SU-DHL-6 (cell line): ENCODE data around the gene FSD1.

Experiments used
- H2AFZ ChIP-seq: fragments of 200-600 bp; sonication (generic); 2 replicates; pipeline ENCODE4 v1.6.1; 2014; ENCODE audit warnings: low read depth, mild to moderate bottlenecking, moderate library complexity, mixed read lengths, antibody characterized with exemption, low read length; ENCODE audit not compliant: severe bottlenecking
- H3F3A ChIP-seq: fragments of 200-600 bp; shearing (Covaris generic); 2 replicates; pipeline ENCODE4 v1.6.0; 2016; ENCODE audit warnings: antibody characterized with exemption, mild to moderate bottlenecking; ENCODE audit not compliant: insufficient read depth
- H3K27ac ChIP-seq: fragments of 200-600 bp; sonication (generic); 2 replicates; pipeline ENCODE4 v1.5.1; 2016; ENCODE audit warnings: low read depth, mild to moderate bottlenecking, low read length, moderate library complexity, mixed read lengths
- H3K27me3 ChIP-seq: fragments of 200-600 bp; sonication (generic), shearing (Covaris generic); 2 replicates; pipeline ENCODE4 v1.6.0; 2014; ENCODE audit warnings: mild to moderate bottlenecking, low read length
- H3K36me3 ChIP-seq: fragments of 200-600 bp; sonication (generic); 2 replicates; pipeline ENCODE4 v1.6.1; 2014; ENCODE audit warnings: mild to moderate bottlenecking, low read length, mixed read lengths
- H3K4me2 ChIP-seq: fragments of 300-600, 200-600 bp; shearing (Covaris generic), sonication (generic); 2 replicates; pipeline ENCODE4 v1.6.0; 2014; ENCODE audit warnings: low read length, low read depth, mild to moderate bottlenecking; ENCODE audit not compliant: poor library complexity, severe bottlenecking
- H3K4me3 ChIP-seq: fragments of 200-600 bp; sonication (generic); 2 replicates; pipeline ENCODE4 v1.5.1; 2014; ENCODE audit warnings: antibody characterized with exemption, low read length, mild to moderate bottlenecking, mixed read lengths; ENCODE audit not compliant: insufficient read depth, poor library complexity, severe bottlenecking
- H3K79me2 ChIP-seq: fragments of 200-600 bp; sonication (generic); 2 replicates; pipeline ENCODE4 v1.6.1; 2014; ENCODE audit warnings: mild to moderate bottlenecking, low read length, moderate library complexity; ENCODE audit not compliant: insufficient read depth
- H3K9ac ChIP-seq: fragments of 200-600 bp; sonication (generic); 2 replicates; pipeline ENCODE4 v1.7.0; 2014; ENCODE audit warnings: mild to moderate bottlenecking, low read length
- H3K9me2 ChIP-seq: fragments of 200-600 bp; sonication (generic); replicated peaks from 2 replicates; pipeline ENCODE4 v1.6.1; 2014; ENCODE audit warnings: low read length; ENCODE audit not compliant: insufficient read depth
- H3K9me3 ChIP-seq: fragments of 200-600 bp; sonication (generic); 2 replicates; pipeline ENCODE4 v1.6.1; 2014; ENCODE audit warnings: low read length, mixed read lengths; ENCODE audit not compliant: insufficient read depth
- H4K20me1 ChIP-seq: fragments of 200-600 bp; sonication (generic); 2 replicates; pipeline ENCODE4 v1.6.1; 2014; ENCODE audit warnings: low read depth, mild to moderate bottlenecking, antibody characterized with exemption, low read length, moderate library complexity, mixed read lengths
- EZH2phosphoT487 ChIP-seq: fragments of 200-600 bp; sonication (generic), shearing (Covaris generic); conservative IDR thresholded peaks from 2 replicates; pipeline ENCODE4 v1.6.1; 2018; ENCODE audit warnings: mild to moderate bottlenecking, antibody characterized with exemption, low read length, moderate library complexity, mixed read lengths
- TF ChIP-seq, protein P1 (sequence below): fragments of 200-600 bp; sonication (generic); IDR thresholded peaks from one replicate; pipeline ENCODE4 v1.5.1; 2017; ENCODE audit warnings: antibody characterized with exemption, mild to moderate bottlenecking, low read length, moderate library complexity; ENCODE audit not compliant: insufficient read depth, poor library complexity, severe bottlenecking

Gene FSD1

GRCh38 chr19:4343370-4344307 is 39.2 kb downstream of the FSD1 start, which contains the start of gene MPND:
TSS of gene MPND (plus strand) at chr19:4343562. CDS start at chr19:4343594, 32 bp downstream.
- Histone ChIP-seq H3K27me3 (no peaks in the 10 kb centered on the region), H3K36me3 (no peaks in the 10 kb centered on the region), H3K4me2 (peak within 1 kb of the TSS; percentile 83), H3K9me2 (no peaks in the 10 kb centered on the region), H3K4me3 (peak within 1 kb of the TSS; percentile 67), H3K9me3 (no peaks in the 10 kb centered on the region), H4K20me1 (no peaks in the 10 kb centered on the region), H3K27ac (peak within 1 kb of the TSS; percentile 70), H3F3A (0 out of 2 replicates have a peak, but pooled peaks cover 2% of the 10 kb centered on the region), H2AFZ (peak within 1 kb of the TSS; percentile 96), H3K9ac (peak within 1 kb of the TSS; percentile 61), H3K79me2 (no peaks in the 10 kb centered on the region)
- no peak for TF ChIP-seq EZH2phosphoT487
- TF ChIP-seq, protein P1, sequence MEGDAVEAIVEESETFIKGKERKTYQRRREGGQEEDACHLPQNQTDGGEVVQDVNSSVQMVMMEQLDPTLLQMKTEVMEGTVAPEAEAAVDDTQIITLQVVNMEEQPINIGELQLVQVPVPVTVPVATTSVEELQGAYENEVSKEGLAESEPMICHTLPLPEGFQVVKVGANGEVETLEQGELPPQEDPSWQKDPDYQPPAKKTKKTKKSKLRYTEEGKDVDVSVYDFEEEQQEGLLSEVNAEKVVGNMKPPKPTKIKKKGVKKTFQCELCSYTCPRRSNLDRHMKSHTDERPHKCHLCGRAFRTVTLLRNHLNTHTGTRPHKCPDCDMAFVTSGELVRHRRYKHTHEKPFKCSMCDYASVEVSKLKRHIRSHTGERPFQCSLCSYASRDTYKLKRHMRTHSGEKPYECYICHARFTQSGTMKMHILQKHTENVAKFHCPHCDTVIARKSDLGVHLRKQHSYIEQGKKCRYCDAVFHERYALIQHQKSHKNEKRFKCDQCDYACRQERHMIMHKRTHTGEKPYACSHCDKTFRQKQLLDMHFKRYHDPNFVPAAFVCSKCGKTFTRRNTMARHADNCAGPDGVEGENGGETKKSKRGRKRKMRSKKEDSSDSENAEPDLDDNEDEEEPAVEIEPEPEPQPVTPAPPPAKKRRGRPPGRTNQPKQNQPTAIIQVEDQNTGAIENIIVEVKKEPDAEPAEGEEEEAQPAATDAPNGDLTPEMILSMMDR = no peak

- Histone ChIP-seq H3K9ac (no peak overlapping the region), H4K20me1 (no peaks in the 10 kb centered on the region), H3K27ac (no peak overlapping the region), H2AFZ (no peak overlapping the region), H3K4me3 (no peak overlapping the region), H3K27me3 (no peaks in the 10 kb centered on the region), H3K79me2 (no peaks in the 10 kb centered on the region), H3K4me2 (no peak overlapping the region), H3K9me3 (no peaks in the 10 kb centered on the region), H3F3A (0 out of 2 replicates have a peak, but pooled peaks cover 2% of the 10 kb centered on the region), H3K9me2 (no peaks in the 10 kb centered on the region), H3K36me3 (no peaks in the 10 kb centered on the region)
- no peak for TF ChIP-seq EZH2phosphoT487
- TF ChIP-seq, protein P1 = no peak
These were observed 41.1 kb downstream of the FSD1 start for GRCh38 chr19:4345342-4346019.

DNA sequence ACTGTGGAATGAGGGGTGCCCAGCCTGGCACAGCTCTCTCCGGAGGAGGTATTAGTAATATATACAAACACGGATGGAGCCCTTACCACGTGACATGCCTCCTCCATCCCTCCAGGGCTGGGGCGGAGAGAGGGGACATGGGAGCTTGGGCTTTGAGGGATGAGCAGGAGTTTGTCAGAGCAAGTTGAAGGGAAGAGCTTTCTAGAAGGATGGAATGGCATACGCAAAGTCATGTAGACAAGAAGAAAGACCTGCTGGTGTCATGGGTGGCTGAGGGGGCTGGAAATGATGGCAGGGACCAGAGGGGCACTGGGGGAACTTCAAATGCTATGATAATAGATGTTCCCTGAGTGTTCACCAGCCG is 41.6 kb downstream of the FSD1 start:
- Histone ChIP-seq H3K36me3 (no peaks in the 10 kb centered on the region), H3K79me2 (no peaks in the 10 kb centered on the region), H3K27me3 (no peaks in the 10 kb centered on the region), H3F3A (0 out of 2 replicates have a peak, but pooled peaks cover 2% of the 10 kb centered on the region), H3K9me3 (no peaks in the 10 kb centered on the region), H3K9me2 (no peaks in the 10 kb centered on the region), H3K9ac (no peak overlapping the region), H3K4me3 (no peak overlapping the region), H3K27ac (no peak overlapping the region), H3K4me2 (no peak overlapping the region), H2AFZ (no peak overlapping the region), H4K20me1 (no peaks in the 10 kb centered on the region)
- TF ChIP-seq, protein P1 = no peak
- TF ChIP-seq EZH2phosphoT487 = no peak
